DOHH2 (cell line): ENCODE data around the gene EIF6.
A peak's percentile ranks its signal among the peaks of the same experiment; 100 is the strongest.

Experiments used
- H3F3A ChIP-seq: fragments of 200-600 bp; sonication (generic), shearing (Covaris generic); 2 replicates; pipeline ENCODE4 v1.6.0; 2016; ENCODE audit warnings: antibody characterized with exemption, mild to moderate bottlenecking; ENCODE audit not compliant: control insufficient read depth, insufficient read depth
- H3K27ac ChIP-seq: fragments of 200-600 bp; sonication (generic); 2 replicates; pipeline ENCODE4 v1.5.1; 2014; ENCODE audit warnings: low read depth, mild to moderate bottlenecking, low read length, moderate library complexity
- H3K27me3 ChIP-seq: fragments of 200-600 bp; sonication (generic); 2 replicates; pipeline ENCODE4 v1.6.1; 2014; ENCODE audit warnings: mild to moderate bottlenecking, low read length, mixed read lengths; ENCODE audit not compliant: control insufficient read depth
- H3K36me3 ChIP-seq: fragments of 200-600 bp; sonication (generic); 2 replicates; pipeline ENCODE4 v1.6.1; 2014; ENCODE audit warnings: mild to moderate bottlenecking, low read length, moderate library complexity, mixed read lengths; ENCODE audit not compliant: control insufficient read depth
- H3K4me1 ChIP-seq: fragments of 200-600 bp; sonication (generic); 2 replicates; pipeline ENCODE4 v1.6.1; 2014; ENCODE audit warnings: mild to moderate bottlenecking, low read length, mixed read lengths; ENCODE audit not compliant: control insufficient read depth
- H3K4me2 ChIP-seq: fragments of 200-600 bp; sonication (generic); 2 replicates; pipeline ENCODE4 v1.6.0; 2014; ENCODE audit warnings: mild to moderate bottlenecking, low read length, moderate library complexity
- H3K4me3 ChIP-seq: fragments of 200-600 bp; sonication (generic); 2 replicates; pipeline ENCODE4 v1.5.1; 2014; ENCODE audit warnings: mild to moderate bottlenecking, low read length, mixed read lengths
- H3K79me2 ChIP-seq: fragments of 200-600 bp; sonication (generic); 2 replicates; pipeline ENCODE4 v1.6.1; 2014; ENCODE audit warnings: mild to moderate bottlenecking, low read length, mixed read lengths; ENCODE audit not compliant: control insufficient read depth
- H3K9me2 ChIP-seq: fragments of 200-600 bp; sonication (generic); replicated peaks from 2 replicates; pipeline ENCODE4 v1.6.1; 2014; ENCODE audit warnings: mild to moderate bottlenecking, low read length, mixed read lengths; ENCODE audit not compliant: control insufficient read depth
- H3K9me3 ChIP-seq: fragments of 200-600 bp; sonication (generic); 2 replicates; pipeline ENCODE4 v1.6.1; 2014; ENCODE audit warnings: antibody characterized with exemption, low read length, mixed read lengths; ENCODE audit not compliant: control insufficient read depth, insufficient read depth
- H4K20me1 ChIP-seq: fragments of 200-600 bp; sonication (generic); 2 replicates; pipeline ENCODE4 v1.6.0; 2014; ENCODE audit warnings: low read depth, mild to moderate bottlenecking, antibody characterized with exemption, low read length, moderate library complexity; ENCODE audit not compliant: control insufficient read depth, insufficient read depth
- EZH2phosphoT487 ChIP-seq: fragments of 200-600 bp; sonication (generic); IDR thresholded peaks from 2 replicates; pipeline ENCODE4 v1.6.1; 2017; ENCODE audit warnings: borderline replicate concordance, mild to moderate bottlenecking, antibody characterized with exemption, low read length, moderate library complexity, mixed read lengths
- TF ChIP-seq, protein P1 (sequence below): fragments of 200-600 bp; sonication (generic); IDR thresholded peaks from one replicate; pipeline ENCODE4 v1.5.1; 2014; ENCODE audit warnings: antibody characterized with exemption, mild to moderate bottlenecking, low read depth, low read length; ENCODE audit not compliant: poor library complexity, severe bottlenecking

EIF6 gene

DNA sequence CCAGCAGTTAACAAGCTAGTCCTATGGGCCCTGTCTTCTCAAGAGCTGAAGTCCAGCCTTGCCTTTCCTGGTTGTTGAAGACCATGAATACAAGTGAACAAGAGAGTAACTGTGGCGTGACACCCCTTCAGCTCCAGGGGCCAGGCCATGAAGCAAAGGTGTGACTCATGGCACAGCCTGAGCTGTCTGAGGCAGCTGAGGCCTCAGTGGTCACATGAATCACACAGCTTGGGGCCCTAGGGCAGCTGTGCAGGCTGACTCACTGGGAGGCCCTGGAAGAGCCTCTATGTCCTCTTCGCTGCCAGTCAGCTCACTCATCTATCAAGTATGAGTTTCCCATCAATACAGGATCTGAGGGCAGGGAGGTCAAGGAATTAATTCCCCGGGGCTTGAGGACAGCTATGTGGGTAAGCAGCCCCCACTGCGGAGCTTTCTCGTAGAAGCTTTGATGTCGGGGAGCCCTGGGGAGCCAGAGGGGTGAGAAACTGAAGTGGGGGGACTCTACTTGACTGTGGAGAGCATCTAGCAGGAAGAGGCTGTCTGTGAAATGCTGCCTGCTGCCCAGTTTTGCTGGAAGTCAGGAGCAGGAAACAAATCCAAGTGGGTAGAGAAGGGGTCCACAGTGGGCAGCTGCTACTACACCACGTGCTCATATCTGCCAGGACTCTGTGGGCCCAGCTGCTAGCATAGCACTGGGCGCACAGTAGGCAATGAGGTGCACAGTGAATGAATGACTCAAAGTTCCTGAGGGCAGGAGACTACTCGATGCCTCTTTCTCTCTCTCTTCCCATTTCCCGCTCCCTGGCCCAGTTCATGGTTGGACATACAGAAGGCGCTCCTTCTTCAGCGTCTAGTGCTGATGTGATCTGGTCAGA is 21.3 kb upstream of the EIF6 start:
- Histone ChIP-seq H3K4me2 (no peak overlapping the region), H3K36me3 (peaks cover 4% of the 10 kb centered on the region; the same call in 1 of the 2 replicates), H3K9me3 (no peaks in the 10 kb centered on the region), H3K4me3 (no peak overlapping the region), H3K9me2 (no peaks in the 10 kb centered on the region), H3K79me2 (no peaks in the 10 kb centered on the region), H3K4me1 (peaks cover 7% of the 10 kb centered on the region; the same call in 1 of the 2 replicates), H3F3A (no peaks in the 10 kb centered on the region), H4K20me1 (no peaks in the 10 kb centered on the region), H3K27ac (no peak overlapping the region), H3K27me3 (no peaks in the 10 kb centered on the region)
- TF ChIP-seq EZH2phosphoT487: no peak
- TF ChIP-seq, protein P1, sequence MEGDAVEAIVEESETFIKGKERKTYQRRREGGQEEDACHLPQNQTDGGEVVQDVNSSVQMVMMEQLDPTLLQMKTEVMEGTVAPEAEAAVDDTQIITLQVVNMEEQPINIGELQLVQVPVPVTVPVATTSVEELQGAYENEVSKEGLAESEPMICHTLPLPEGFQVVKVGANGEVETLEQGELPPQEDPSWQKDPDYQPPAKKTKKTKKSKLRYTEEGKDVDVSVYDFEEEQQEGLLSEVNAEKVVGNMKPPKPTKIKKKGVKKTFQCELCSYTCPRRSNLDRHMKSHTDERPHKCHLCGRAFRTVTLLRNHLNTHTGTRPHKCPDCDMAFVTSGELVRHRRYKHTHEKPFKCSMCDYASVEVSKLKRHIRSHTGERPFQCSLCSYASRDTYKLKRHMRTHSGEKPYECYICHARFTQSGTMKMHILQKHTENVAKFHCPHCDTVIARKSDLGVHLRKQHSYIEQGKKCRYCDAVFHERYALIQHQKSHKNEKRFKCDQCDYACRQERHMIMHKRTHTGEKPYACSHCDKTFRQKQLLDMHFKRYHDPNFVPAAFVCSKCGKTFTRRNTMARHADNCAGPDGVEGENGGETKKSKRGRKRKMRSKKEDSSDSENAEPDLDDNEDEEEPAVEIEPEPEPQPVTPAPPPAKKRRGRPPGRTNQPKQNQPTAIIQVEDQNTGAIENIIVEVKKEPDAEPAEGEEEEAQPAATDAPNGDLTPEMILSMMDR: no peak

DNA sequence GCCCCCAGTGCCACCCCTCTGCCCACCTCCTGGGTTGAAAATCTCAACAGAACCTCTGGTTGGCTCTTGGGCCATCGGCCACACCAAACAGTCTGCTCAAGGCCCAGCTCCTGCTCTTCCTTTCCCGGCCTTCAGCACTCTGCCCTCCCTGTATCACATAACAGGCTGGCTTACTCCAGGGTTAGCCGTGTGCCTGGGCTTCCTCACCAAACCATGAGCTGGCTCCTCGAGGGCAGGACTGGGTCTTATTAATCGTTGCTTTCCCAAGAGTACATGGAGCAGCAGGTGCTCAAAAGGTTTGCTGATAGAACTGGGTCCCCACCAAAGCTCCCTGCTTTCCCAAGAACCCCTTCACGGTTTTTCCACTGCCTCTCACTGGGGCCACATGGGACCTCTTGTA is 20.4 kb upstream of the EIF6 start:
- H3K4me3 ChIP-seq: no peak overlapping the region
- H3K9me2 ChIP-seq: no peaks in the 10 kb centered on the region
- peaks cover 7% of the 10 kb centered on the region; the same call in 1 of the 2 replicates for H3K4me1 ChIP-seq
- H3K36me3 ChIP-seq: peaks cover 4% of the 10 kb centered on the region; the same call in 1 of the 2 replicates
- no peaks in the 10 kb centered on the region for H3F3A ChIP-seq
- no peaks in the 10 kb centered on the region for H3K27me3 ChIP-seq
- no peak for TF ChIP-seq EZH2phosphoT487
- TF ChIP-seq, protein P1: no peak
- H3K79me2 ChIP-seq: no peaks in the 10 kb centered on the region
- H4K20me1 ChIP-seq: no peaks in the 10 kb centered on the region
- no peaks in the 10 kb centered on the region for H3K9me3 ChIP-seq
- no peak overlapping the region for H3K4me2 ChIP-seq
- H3K27ac ChIP-seq: no peak overlapping the region

DNA sequence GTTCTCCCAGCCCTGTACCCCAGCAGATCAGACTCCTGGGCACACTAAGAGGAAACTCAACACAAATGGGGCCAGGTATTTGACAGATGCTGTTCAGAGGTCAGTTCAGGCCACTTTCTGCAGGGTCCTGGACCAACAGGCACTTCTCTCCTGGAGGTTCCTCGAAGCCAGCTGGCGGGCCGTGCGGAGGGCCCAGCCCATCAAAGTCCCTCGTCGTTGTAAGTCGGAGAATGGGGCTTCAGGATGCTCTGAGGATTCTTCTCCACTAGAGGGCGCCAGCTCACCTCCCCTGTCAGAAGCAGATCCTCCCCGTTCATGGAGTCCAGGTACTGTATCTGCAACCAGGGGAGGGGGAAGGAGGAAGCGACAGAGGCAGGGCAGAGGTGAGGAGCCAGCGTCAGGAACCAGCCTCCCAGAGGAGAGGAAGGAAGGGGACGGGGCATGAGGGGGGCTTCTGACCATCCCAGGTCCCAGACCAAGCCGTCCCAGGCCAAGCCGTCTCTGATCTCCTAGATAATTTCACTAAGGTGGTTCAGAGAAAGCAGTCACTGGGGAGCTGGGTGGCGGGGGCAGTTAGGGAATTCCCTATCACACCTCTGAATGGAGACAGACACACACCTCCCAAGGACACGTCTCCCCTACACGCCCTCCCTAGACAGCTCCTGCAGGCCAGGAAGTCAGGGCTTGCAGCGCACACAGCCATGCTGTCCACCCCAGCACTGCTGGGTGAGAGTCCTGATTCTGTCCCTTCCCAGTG is 19.3 kb upstream of the EIF6 start:
- H3K9me2 ChIP-seq: no peaks in the 10 kb centered on the region
- TF ChIP-seq, protein P1: peak; percentile 97
- no peak for TF ChIP-seq EZH2phosphoT487
- H3F3A ChIP-seq: no peaks in the 10 kb centered on the region
- H3K4me2 ChIP-seq: no peak overlapping the region
- H4K20me1 ChIP-seq: no peaks in the 10 kb centered on the region
- H3K4me3 ChIP-seq: no peak overlapping the region
- H3K27me3 ChIP-seq: no peaks in the 10 kb centered on the region
- H3K4me1 ChIP-seq: peaks cover 7% of the 10 kb centered on the region; the same call in 1 of the 2 replicates
- peaks cover 4% of the 10 kb centered on the region; the same call in 1 of the 2 replicates for H3K36me3 ChIP-seq
- H3K79me2 ChIP-seq: no peaks in the 10 kb centered on the region
- H3K9me3 ChIP-seq: no peaks in the 10 kb centered on the region
- no peak overlapping the region for H3K27ac ChIP-seq
